Aorta (tissue), 5 donors: ENCODE data around the gene PPT1. TPM values are rescaled to one million over a fixed set of nuclear protein-coding genes. Genes with fewer than 3 reads are reported as not detected.
A peak's percentile ranks its signal among the peaks of the same experiment; 100 is the strongest.

Source experiments
- ATAC-seq: fragments of 200-7000 bp; cut with Tn5 transposase; one replicate; pipeline ENCODE4 v1.9.1; 2022; ENCODE audit warnings: moderate library complexity; ENCODE audit not compliant: low FRiP score
- DNase-seq, 2 donors: peaks; one replicate each; pipeline ENCODE4 v3.0.0-alpha.2; 2020
- H3K27ac ChIP-seq, 2 donors: one replicate each; pipeline ENCODE4 v1.5.1; 2013; ENCODE audit warnings: low read length in 2 of 2, mild to moderate bottlenecking in 2 of 2, moderate library complexity in 2 of 2, control low read depth in 1 of 2, inconsistent platforms in 1 of 2, low read depth in 1 of 2
- H3K27me3 ChIP-seq, 2 donors: one replicate each; pipeline ENCODE4 v1.6.1; 2013; ENCODE audit warnings: control low read depth in 1 of 2, low read length in 1 of 2, mild to moderate bottlenecking in 1 of 2, moderate library complexity in 1 of 2; ENCODE audit not compliant: insufficient read depth in 2 of 2, control insufficient read depth in 1 of 2
- H3K36me3 ChIP-seq, 2 donors: one replicate each; pipeline ENCODE4 v1.6.1; 2013; ENCODE audit warnings: control low read depth in 1 of 2, low read length in 1 of 2, mild to moderate bottlenecking in 1 of 2; ENCODE audit not compliant: insufficient read depth in 2 of 2, control insufficient read depth in 1 of 2
- H3K4me1 ChIP-seq, 2 donors: one replicate each; pipeline ENCODE4 v1.6.1; 2013; ENCODE audit warnings: low read length in 2 of 2, control low read depth in 1 of 2, mild to moderate bottlenecking in 1 of 2, moderate library complexity in 1 of 2; ENCODE audit not compliant: insufficient read depth in 2 of 2, control insufficient read depth in 1 of 2
- H3K4me3 ChIP-seq, 2 donors: one replicate each; pipeline ENCODE4 v1.5.1; 2013; ENCODE audit warnings: low read length in 2 of 2, control low read depth in 1 of 2, mild to moderate bottlenecking in 1 of 2
- H3K9me3 ChIP-seq: one replicate; pipeline ENCODE4 v1.6.1; 2013; ENCODE audit warnings: mild to moderate bottlenecking, low read length; ENCODE audit not compliant: control insufficient read depth
- WGBS, 2 donors: extraction: QIAGEN DNeasy Blood & Tissue Kit; methylation state at CpG; one replicate each; pipeline ENCODE4 v1.1.7; 2013; 5-methylcytosine and 5-hydroxymethylcytosine counted together
- intact Hi-C, 2 donors: fragments of 100-400 bp; cut with DNase I; formaldehyde crosslinking; loops; one replicate each; pipeline versions ENCODE4 v1.14.2 to v1.15.0; 2022
- polyA plus RNA-seq, 2 donors: library from polyadenylated mRNA; stranded (reverse); fragments of 200-250 nt; gene quantifications; one replicate each; pipeline ENCODE4 v1.2.3, GENCODE V29; 2013
- total RNA-seq, 2 donors: library from RNA; stranded (reverse); fragmentation: NEBNext Ultra II Directional; extraction: Animal tissue kit (Norgen Biotek cat#: 25700); gene quantifications; one replicate each; pipeline ENCODE4 v1.2.1, GENCODE V29; 2021
- donor health status: healthy with polysubstance abuse.
- donor health status: Bipolar disorder and iron deficiency.
- donor health status: DM: no; HTN: no; CAD: no.
- donor health status: DM: no; HTN: no; CAD: no.
- donor health status: DM: yes; HTN: yes; CAD: no.

PPT1 gene
- total and polyA plus RNA-seq, 4 donors, result 56.7 to 93.7 (median 82.3) TPM

GRCh38 chr1:40064797-40065499 lies 32.1 kb downstream of the PPT1 start:
- ATAC-seq (no peak), DNase-seq (no peak)
- Histone ChIP-seq H3K9me3 (no peaks in the 10 kb centered on the region), H3K36me3 (peaks cover 27 to 29% of the 10 kb centered on the region in 2 donors), H3K4me1 (no peaks in the 10 kb centered on the region), H3K27me3 (no peaks in the 10 kb centered on the region), H3K4me3 (no peak overlapping the region), H3K27ac (no peak overlapping the region)
- intact Hi-C loops, result no loop called here
- WGBS, 2 donors, result 83 to 85% methylated on average over 2 of the region's 2 CpGs

GRCh38 chr1:40059960-40060750 lies 36.9 kb downstream of the PPT1 start:
- no peak for ATAC-seq

GRCh38 chr1:40059338-40059959 lies 37.6 kb downstream of the PPT1 start:
- 55 to 62% methylated on average over 4 of the region's 4 CpGs for WGBS, 2 donors
- no peak overlapping the region for H3K4me3 ChIP-seq
- peak overlapping the region in 1 of 2 donors; percentile 51 for H3K27ac ChIP-seq
- no peak for ATAC-seq
- intact Hi-C loops, result no loop called here
- H3K9me3 ChIP-seq, result no peaks in the 10 kb centered on the region
- peaks cover 16% of the 10 kb centered on the region in 2 donors for H3K36me3 ChIP-seq
- H3K4me1 ChIP-seq, result peaks cover 8 to 10% of the 10 kb centered on the region in 2 donors
- DNase-seq, result no peak
- no peaks in the 10 kb centered on the region for H3K27me3 ChIP-seq

More at GRCh38 chr1:40059960-40060750, 36.9 kb downstream of the PPT1 start:
- no peak overlapping the region for H3K4me3 ChIP-seq
- H3K4me1 ChIP-seq, result peaks cover 8% of the 10 kb centered on the region in 2 donors
- no peaks in the 10 kb centered on the region for H3K9me3 ChIP-seq
- 49 to 54% methylated on average over 7 of the region's 7 CpGs for WGBS, 2 donors
- peaks cover 21 to 22% of the 10 kb centered on the region in 2 donors for H3K36me3 ChIP-seq
- DNase-seq, result no peak
- H3K27ac ChIP-seq, result peak overlapping the region in 1 of 2 donors; percentile 51
- no peaks in the 10 kb centered on the region for H3K27me3 ChIP-seq
- intact Hi-C loops, result no loop called here

- Histone ChIP-seq H3K36me3 (peaks cover 11 to 13% of the 10 kb centered on the region in 2 donors), H3K4me1 (peaks cover 8 to 10% of the 10 kb centered on the region in 2 donors), H3K27me3 (no peaks in the 10 kb centered on the region), H3K9me3 (no peaks in the 10 kb centered on the region), H3K27ac (no peak overlapping the region), H3K4me3 (no peak overlapping the region)
- ATAC-seq, result no peak
- 79 to 81% methylated on average over 7 of the region's 7 CpGs for WGBS, 2 donors
- intact Hi-C loops, result no loop called here
- DNase-seq, result no peak
Measured at GRCh38 chr1:40058453-40059337, 38.4 kb downstream of the PPT1 start.

GRCh38 chr1:40058097-40058452 lies 39.0 kb downstream of the PPT1 start:
- ATAC-seq (no peak), DNase-seq (no peak)
- peaks cover 8 to 10% of the 10 kb centered on the region in 2 donors for H3K4me1 ChIP-seq
- no peak overlapping the region for H3K4me3 ChIP-seq
- WGBS, 2 donors, result 86 to 94% methylated on average over 1 of the region's 1 CpG
- intact Hi-C loops, result no loop called here
- no peaks in the 10 kb centered on the region for H3K9me3 ChIP-seq
- H3K27ac ChIP-seq, result no peak overlapping the region
- peaks cover 10 to 11% of the 10 kb centered on the region in 2 donors for H3K36me3 ChIP-seq
- no peaks in the 10 kb centered on the region for H3K27me3 ChIP-seq

GRCh38 chr1:40057310-40058030 lies 39.6 kb downstream of the PPT1 start:
- no peak for ATAC-seq
- 18 to 19% methylated on average over 1 of the region's 1 CpG for WGBS, 2 donors
- Histone ChIP-seq H3K27me3 (no peaks in the 10 kb centered on the region), H3K36me3 (peaks cover 10 to 11% of the 10 kb centered on the region in 2 donors), H3K4me3 (no peak overlapping the region), H3K27ac (no peak overlapping the region), H3K4me1 (peaks cover 8 to 10% of the 10 kb centered on the region in 2 donors), H3K9me3 (no peaks in the 10 kb centered on the region)
- intact Hi-C loops, result no loop called here
- DNase-seq, result no peak

GRCh38 chr1:40056519-40057309 lies 40.3 kb downstream of the PPT1 start:
- H3K27me3 ChIP-seq, result no peaks in the 10 kb centered on the region
- peaks cover 8 to 11% of the 10 kb centered on the region in 2 donors for H3K36me3 ChIP-seq
- DNase-seq (no peak), ATAC-seq (no peak)
- peak overlapping the region in 1 of 2 donors; percentile 19 for H3K27ac ChIP-seq
- H3K4me1 ChIP-seq, result peaks cover 8 to 10% of the 10 kb centered on the region in 2 donors
- H3K4me3 ChIP-seq, result no peak overlapping the region
- no peaks in the 10 kb centered on the region for H3K9me3 ChIP-seq
- intact Hi-C loops, result no loop called here
- WGBS, 2 donors, result 90 to 93% methylated on average over 5 of the region's 5 CpGs
